Middle frontal gyrus (tissue), 1 donor: Measurements from ENCODE around the gene TMEM250.
"Not testable (repeated sequence)": the region's sequence is repeated elsewhere in the genome, so short reads cannot be mapped to it uniquely, and the experiment has no call there.

Experiments used
- DNase-seq: peaks from one replicate; pipeline ENCODE4 v3.0.0-alpha.2; 2015; ENCODE audit warnings: low spot score; ENCODE audit errors: extremely low spot score

The TMEM250 gene

DNA sequence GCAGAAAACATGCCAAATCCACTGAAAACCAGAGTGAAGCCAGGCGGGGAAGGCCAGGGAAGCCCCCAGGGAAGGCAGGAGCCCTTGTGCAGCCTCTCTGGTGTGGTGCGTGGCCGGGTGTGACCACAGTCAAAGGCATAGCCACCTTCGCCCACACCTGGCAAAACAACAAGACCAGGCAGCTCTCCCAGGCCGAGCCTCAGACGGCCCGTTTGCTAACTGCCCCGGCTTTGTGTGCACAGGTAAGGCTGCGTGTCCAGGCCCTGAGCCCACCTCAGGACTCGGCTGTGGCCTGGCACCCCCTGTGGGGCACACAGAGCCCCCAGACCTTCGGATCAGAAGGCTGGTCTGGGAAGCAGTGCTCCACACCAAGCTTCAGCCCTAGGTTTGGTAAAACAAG lies 6.1 kb downstream of the TMEM250 start:
- no peak for DNase-seq

DNA sequence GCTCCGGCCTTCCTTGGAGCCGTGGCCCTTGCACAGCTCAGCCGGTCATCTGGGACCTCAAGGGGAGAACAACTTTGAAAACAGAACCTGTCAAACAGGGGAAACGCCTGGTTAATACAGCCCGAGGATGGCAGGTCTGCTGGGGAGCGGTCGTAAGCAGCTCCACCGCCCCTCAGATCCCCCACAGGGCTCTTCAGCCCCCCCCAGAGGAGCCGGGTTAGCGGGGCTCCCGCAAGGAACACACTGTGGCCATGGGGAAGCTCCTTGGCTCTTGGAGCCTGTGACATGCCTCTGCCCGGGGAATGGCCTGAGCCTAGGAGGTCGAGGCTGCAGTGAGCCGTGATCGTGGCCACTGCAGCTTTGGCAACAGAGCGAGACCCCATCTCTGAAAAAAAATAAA lies 6.8 kb downstream of the TMEM250 start:
- no peak for DNase-seq

DNA sequence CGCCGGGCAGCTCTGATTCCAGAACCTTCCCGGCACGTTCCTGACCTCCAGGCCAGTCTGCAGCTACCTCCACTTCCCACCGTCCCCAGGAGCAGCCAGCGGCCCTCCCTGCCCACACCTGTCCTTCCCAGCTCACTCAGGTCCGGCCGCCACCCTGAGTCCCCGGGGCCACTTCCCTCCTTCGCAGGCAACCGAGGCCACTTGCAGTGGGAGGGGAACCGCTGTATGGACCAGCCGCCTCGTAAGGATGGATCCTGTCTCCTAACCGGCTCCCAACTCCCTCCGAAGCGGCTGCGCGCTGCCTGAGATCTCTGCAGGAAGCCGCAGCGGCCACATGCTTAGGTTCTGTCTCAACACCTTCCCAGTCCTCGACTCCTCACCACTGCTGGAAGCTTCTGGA lies 7.5 kb downstream of the TMEM250 start:
- no peak for DNase-seq

DNA sequence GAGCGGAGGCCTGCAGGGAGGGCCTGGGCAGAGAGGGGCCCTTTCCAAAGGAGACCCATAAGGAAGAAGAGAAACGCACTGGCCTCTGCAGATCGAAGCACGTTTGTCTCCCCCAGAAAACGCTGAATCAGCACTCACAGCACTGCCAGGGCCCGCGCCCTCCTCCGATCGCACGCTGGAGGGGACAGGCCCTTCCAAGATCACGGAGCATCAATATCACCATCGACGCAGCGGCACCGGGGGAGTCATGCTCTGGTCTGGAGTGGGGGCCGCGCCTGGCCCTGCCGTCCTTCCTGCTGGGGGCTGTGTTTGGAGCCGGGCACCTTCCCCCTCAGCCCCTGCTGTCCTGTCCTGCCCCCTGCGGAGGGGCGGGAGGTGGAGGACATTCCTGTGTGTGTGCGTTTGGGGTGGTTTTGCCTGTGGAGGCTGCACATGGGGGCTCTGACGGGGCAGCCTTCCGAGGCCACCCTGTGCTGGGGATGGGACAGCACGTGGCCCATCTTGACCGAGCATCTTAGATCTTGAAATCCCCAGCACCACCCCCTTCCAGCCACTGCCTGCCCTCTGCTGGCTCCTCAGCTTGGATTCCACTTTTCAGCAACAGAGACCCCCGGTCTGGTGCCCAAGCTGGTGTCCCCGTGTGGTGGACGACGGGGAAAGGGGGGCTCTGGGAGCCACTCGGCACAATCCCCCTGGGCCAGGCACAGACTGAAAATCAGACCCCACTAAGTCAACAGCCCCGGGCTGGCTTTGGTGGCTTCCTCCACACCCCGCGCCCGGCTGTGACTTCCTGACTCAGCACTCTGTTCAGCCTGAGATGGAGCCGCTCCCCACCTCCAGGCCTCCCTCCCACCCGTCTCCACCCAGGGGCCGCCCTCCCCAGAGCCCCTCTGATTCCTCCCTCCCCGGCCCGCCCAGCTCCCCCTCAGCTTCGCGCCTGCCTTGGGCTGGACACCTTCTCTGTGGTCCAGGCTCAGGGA lies 8.3 kb downstream of the TMEM250 start:
- no peak for DNase-seq

DNA sequence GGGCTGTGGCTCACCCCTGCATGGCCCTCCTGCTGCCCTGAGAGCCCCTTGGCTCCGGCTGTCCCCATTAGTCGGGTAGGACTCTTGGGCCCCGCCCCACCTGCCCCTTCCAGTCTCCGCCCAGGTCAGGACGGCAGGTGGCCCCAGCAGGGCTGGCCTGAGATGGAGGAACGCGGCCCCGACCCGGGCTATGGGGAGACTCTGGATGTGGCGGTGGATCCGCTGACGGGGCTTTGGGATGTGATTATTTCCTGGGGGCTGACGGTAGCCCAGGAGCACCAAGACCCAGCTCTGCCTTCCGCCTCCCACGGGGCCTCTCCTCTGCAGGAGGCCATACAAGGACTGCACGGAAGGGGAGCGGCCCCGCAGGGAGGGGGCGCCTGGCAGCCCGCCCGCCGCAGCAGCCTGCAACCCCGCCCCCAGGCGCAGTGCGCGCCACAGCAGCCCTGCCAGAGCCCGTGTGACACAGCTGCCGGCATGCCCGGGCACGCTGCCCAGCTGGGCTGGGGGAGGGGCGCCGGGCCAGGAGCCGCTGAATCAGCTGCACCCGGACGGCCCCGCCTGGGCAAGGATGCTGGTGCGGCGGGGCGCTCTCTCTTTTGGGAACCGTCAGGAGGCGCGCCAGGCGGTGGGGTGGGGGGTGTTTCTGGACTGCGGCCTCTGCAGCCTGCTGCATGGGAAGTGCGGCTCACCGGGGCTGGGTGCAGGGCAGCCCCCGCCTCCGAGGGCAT lies 9.2 kb downstream of the TMEM250 start:
- DNase-seq = peak; percentile 80

DNA sequence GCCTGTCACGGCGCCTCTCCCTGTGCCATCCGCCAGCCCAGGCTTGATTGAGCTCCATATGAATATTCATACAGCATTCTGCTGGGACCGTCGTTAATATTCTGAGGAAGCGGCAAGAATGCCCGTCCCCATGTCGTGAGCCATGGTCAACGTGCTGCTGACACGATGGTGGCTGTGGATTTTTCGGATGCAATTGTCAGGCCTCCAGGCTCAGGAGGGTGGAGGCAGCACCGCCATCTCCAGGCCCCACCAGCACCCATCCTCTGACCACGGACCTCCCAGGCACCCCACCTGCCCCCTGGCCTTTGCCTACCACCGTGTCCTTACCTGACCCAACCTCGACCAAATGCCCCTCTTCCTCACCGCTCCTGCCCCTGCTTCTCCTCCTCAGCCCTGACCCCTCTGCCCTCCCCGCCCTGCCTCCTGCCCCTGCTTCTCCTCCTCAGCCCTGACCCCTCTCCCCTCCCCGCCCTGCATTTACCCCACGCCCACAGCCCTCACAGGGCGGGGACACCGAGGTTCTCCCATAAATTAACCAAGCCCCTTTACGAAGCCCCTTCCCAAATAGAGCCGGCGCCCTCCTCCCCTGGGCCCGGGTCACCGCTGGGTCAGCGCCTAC lies 9.9 kb downstream of the TMEM250 start:
- no peak for DNase-seq

DNA sequence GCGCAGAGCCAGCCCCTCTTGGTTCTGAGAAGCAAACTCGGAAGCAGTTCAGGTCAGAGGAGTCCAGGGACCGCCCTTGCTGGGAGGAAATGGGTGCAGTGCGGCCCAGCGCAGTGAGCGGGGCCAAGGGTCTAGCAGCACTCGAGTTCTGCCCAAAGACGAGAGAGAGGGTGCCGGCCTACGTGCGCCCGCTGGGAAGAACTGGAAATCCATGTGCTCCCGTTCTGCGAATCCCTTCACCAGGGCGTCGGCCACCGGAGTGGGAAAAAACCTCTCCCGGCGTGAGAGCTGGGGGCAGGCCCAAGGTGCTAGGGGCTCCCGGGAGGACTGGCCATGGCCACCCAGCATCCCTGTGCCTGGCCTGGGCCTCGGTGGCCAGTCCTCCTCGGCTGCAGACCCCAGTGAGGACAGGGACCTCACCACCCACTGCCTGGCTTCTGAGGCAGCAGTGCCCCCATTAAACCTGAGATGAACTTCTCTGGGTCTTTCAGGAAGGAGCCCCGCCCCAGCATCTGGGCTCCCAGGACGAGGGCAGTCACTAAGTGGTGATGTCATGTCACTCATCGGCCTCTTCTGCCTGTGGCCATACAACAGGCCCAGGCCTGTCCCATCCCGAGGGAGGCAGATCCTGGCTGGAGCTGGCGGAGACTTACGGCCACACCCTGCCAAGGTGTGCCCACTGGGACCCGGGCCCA lies 10.6 kb downstream of the TMEM250 start:
- DNase-seq = no peak

DNA sequence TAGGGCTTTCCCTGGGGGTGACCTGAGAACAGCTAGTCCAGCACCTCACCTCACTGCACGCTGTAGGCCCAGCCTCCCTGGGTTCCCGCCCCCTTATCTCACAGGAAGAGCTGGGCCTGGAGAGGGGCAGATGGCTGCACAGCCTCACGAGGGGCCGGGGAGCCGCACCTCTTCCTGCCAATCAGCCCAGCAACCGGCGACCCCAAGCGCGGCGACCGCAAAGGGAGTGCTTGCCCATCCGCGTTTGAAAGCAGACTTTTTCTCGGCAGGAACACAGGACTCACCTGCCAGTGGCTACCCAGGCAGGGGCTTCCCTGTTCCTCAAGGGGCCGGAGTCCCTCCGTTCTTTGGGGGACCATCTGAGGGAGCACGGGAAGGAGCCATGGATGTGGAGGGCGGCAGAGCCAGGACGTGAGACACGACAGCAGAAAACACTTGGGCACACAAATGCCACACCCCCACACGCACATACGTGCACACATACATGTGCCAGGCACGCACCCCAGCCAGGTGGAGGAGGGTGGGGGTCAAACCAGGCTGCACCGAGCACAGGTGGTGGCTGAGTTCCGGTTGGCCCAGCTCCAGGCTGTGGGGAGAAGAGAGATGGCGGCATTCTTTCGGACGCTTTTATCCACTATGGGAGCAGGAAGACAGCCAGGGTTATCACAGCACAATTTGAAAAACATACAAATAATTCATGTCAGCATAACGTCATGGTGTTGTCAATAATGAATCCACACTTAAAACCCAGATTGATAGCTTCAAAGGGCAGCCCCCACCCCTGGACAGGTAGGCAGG lies 11.3 kb downstream of the TMEM250 start:
- no peak for DNase-seq

DNA sequence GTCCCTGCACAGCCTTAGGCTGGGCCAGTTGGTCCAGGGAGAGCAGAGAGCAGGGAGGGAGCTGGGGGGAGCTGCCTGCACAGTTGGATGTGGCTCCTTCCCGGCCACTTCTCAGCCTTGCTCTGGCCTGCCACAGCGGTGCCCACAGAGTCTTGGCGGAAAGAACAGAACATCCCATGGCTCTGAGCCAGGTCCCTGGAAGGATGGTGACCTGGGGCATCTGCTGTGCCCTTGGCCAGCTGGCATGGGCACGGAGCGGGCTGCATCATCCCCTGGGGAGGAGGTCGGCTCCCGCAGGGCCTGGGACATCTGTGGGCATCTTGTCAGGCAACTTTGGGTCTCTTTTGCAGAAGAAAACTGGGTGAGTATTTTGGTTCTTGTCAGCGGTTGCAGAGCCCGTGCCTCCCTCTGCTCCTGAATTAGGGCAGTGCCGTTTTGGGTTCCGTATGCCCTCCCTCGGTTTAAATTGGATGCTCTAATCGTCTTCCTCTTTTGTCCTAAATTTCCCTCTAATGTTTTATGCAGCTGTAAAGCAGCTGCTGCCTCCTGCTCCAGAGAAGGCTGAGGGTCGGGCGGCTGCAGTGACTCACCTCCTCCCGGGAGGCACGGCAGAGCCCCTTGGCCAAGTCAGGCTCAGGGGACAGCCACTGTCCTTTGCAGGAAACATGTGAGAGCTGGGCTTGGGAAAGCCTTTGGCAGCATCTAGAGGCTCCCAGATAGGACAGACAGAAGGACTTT lies 13.1 kb downstream of the TMEM250 start:
- DNase-seq = no peak

DNA sequence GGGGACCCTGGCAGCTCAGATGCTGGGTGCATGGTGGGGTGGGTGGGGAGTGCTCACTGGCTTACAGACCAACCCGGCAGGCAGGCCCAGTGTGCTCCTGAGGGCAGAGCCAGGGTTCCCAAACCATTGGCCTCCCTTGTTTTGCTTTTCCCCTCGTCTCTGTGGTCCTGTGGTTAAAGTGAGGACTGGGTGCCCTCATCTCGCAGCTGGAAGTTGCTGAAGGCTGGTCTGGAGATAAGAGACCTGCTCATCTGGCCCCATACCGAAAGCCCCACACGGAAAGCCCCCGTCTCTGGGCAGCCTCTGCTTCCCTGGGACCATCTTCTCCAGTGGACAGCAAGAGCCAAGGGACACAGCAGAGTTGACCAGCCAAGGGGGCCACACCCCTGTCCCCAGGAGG lies 13.8 kb downstream of the TMEM250 start:
- no peak for DNase-seq

DNA sequence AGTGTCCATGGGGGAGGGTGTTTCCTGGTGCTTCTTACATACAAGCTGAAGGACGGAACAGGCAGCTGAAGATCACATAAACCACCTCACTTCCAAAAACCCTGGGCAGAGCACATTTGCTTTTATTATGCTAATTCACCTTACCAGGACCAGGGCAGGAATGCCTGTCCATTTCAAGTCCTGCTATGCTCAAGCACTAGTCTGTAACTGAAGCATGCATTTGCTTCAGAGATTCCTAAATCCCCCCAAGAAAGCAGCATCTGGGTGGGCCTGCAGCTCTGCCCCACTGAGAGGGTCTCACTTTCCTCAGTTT lies 14.2 kb downstream of the TMEM250 start:
- DNase-seq = no peak

DNA sequence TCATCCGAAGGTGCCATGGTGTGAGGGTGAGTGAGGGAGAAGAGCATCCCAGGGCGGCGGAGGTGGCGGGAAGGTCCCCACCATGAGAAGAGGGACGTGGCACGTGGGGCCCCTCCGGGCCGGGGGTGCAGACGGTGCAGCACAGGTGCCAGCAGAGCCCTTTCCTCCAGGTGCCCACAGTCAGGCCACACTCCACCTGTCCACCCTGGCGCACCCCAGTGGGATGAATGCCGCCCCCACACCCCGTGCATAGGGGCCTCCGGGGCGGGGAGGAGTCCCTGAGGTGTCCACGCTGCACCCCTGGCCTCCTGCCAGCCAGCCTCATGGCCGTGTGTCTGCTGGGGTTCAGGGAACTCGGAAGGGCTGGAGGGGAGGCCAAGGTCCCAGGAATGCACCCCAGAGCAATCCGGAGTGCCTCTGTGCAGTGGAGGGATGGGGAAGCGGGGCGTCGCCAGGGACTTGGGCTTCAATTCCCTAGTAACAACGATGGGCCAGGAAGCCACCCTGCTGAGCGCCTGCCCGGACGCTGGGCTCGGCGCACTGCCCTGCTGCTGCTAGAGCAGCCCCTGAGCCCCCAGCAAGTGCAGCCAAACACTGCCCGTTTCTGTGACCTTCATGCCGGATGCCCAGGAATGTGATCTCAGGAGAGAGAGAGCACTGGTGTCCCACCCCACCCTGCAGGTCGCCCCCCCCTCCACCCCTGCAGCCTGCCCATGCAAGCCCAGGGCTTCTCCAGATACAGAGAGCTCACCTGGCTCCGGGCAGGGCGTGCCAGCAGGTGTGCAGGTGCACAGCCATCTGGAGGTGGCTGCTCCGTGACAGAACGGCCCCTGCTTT lies 14.8 kb downstream of the TMEM250 start:
- DNase-seq = no peak

DNA sequence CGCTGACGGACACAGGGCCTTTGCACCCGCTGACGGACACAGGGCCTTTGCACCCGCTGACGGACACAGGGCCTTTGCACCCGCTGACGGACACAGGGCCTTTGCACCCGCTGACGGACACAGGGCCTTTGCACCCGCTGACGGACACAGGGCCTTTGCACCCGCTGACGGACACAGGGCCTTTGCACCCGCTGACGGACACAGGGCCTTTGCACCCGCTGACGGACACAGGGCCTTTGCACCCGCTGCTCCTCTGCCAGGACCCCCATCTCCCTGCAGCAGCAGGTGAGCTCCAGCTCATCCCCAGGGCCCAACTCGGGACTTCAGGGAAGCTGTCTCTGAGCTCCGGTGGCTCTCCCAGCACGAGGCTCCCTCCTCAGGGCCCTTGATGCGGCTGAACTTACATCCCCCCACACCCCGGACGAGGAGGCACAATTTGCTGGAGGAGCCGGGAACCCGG lies 17.0 kb downstream of the TMEM250 start:
- not testable (repeated sequence) for DNase-seq

DNA sequence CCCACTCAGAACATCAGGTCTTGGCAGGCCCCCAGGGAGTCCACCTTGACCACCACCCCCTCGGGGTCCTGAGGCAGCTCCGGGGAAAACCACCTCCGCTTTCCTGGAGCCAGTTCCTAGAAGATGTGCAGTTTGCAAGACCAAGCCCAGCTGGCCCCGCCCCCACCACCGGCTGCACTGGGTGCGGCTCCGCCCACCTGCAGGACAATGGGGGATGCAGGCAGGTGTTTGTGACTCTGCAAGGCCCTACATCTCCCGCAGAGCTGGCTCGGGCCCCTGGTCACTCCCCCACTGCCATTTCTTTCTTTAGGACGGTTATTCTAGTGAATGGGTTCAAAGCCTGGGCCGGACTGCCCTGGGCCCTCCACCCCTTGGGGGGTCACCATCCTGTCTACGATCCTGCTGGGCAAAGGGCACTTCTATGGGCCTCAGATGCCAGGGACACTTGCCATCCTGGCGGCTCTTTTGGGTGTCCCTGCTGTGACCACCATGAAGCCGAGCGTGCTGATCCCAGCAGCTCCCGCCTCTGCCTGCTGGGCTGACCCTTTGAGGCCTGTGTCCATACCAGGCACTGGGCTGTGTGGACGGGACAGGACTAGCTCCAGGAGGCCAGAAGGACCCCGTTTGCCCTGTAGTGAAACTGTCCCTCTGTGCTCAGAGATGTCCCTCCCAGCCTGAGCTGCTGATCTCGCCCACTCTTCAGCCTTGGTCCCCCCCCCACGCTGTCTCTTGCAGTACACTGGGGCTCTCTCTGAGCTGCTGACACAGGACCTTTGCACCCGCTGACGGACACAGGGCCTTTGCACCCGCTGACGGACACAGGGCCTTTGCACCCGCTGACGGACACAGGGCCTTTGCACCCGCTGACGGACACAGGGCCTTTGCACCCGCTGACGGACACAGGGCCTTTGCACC lies 17.7 kb downstream of the TMEM250 start:
- DNase-seq = no peak

DNA sequence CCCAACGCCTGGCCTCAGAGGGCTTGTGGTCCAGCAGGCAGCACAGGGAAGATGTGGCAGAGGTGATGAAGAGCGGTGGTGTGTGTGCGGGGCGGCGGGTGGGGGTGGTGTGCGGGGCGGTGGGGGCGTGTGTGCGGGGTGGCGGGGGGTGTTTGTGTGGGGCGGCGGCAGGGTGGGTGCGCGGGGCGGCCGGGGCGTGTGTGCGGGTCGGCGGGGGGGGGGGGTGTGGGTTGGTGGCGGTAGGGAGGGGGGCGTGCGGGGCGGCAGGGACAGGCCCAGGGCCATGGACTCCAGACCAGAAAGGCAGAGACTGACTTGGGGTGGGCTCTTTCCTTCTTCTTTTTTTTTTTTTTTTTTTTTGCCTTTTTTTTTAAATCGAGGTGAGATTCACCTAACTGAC lies 19.1 kb downstream of the TMEM250 start:
- no peak for DNase-seq

DNA sequence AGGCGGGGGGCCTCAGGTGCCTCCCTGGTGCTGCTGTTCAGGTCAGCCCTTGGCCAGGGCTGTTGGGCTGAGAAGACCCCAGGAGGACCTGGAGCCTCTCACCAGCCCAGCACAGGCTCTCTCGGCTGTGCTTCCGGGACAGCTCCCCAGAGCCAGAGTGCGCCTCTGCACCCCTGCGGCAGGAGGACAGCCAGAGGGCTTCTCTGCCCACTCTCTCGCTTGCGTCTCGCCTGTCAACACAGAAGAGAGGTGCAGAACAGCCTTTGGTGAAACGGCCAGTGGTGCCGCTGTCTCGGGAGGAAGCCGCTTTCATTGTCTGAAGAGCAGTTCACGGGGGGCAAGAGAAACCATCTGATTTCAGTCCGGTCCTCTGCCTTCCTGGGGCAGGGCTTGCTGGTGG lies 19.8 kb downstream of the TMEM250 start:
- no peak for DNase-seq

DNA sequence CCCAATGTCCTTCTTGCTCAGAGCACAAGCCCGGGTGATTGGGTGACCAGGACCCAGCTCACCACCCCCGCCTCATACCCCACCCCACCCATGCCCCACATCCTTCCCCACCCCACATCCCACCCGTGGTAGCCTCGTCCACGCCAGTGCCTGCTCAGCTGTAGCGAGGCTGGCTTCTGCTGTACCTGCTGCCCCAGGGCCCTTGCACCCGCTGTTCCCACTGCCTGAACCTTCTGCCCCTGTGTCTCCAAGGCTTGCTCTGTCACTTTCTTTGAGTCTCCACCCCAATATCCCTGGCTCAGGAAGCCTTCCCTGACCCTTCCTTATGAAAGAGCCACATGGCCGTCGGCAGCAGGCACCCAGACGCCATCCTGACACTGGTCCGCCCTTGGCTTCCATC lies 20.5 kb downstream of the TMEM250 start:
- no peak for DNase-seq

DNA sequence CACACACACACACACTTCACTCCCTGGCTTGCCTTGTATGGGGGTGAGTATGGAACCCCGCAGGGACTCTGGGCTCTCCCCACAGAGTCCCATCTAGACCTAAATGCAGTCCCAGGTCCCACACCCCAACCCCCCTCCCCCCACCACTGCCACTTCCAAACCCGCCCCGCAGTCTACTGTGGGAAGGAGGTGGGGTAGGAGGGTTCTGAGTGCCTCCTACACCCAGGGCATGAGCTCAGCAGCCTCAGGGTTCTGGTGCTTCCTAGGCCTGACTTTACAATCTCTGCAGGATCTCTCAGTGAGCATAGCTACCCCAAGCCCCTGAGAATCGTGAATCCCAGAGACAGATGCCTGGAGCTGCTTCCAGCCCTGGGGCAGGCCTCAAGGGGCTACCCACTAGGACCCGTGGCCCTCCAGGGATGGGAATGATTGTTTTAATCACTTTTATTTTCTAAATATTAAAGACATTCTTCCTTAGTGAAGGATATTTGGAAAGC lies 22.1 kb downstream of the TMEM250 start:
- no peak for DNase-seq
